Cardiac muscle cell (in vitro differentiated cells and primary cell): ENCODE data around the gene DAB2IP. TPM values are rescaled to one million over a fixed set of nuclear protein-coding genes. Genes with fewer than 3 reads are reported as not detected.

Experiments used
- DNase-seq, 2 donors: peaks; one replicate each; pipeline versions ENCODE4 v3.0.0 to v3.0.0-alpha.2; 2010 to 2017; ENCODE audit warnings: low read depth in 1 of 2, low spot score in 1 of 2
- H3K27ac ChIP-seq: fragments of 200-600 bp; sonication (generic); 2 replicates; pipeline ENCODE4 v1.5.1; 2016
- H3K27me3 ChIP-seq: fragments of 200-600 bp; sonication (generic); 2 replicates; pipeline ENCODE4 v1.6.0; 2016; ENCODE audit warnings: control low read depth
- H3K36me3 ChIP-seq: fragments of 200-600 bp; sonication (generic); 2 replicates; pipeline ENCODE4 v1.5.1; 2016; ENCODE audit warnings: control low read depth
- H3K4me1 ChIP-seq: fragments of 200-600 bp; sonication (generic); 2 replicates; pipeline ENCODE4 v1.8.1; 2017; ENCODE audit warnings: low read depth, mild to moderate bottlenecking, mixed run types
- H3K4me3 ChIP-seq: fragments of 200-600 bp; sonication (generic); 2 replicates; pipeline ENCODE4 v1.5.1; 2016; ENCODE audit warnings: mild to moderate bottlenecking
- H3K9me3 ChIP-seq: fragments of 200-600 bp; sonication (generic); 2 replicates; pipeline ENCODE4 v1.5.1; 2017; ENCODE audit warnings: low read depth, mild to moderate bottlenecking, control low read depth
- polyA plus RNA-seq: library from polyadenylated mRNA; unstranded; fragments of >200 nt; fragmentation: Nextera tagmentation; extraction: Ambion mirVana; gene quantifications from 2 replicates; pipeline ENCODE4 v1.2.1, GENCODE V29; 2016
- total RNA-seq: library from RNA; depleted of rRNA; stranded (reverse); fragments of >200 nt; gene quantifications from 2 replicates; pipeline ENCODE4 v1.2.3, GENCODE V29; 2016
- TF ChIP-seq, protein P1 (sequence below): IDR thresholded peaks from 2 replicates; pipeline ENCODE4 v1.5.1; 2012; ENCODE audit warnings: low read depth, mild to moderate bottlenecking, low read length

DAB2IP gene
- total and polyA plus RNA-seq, 2 experiments from 2014 or later, result 25.7 to 105 TPM

DNA sequence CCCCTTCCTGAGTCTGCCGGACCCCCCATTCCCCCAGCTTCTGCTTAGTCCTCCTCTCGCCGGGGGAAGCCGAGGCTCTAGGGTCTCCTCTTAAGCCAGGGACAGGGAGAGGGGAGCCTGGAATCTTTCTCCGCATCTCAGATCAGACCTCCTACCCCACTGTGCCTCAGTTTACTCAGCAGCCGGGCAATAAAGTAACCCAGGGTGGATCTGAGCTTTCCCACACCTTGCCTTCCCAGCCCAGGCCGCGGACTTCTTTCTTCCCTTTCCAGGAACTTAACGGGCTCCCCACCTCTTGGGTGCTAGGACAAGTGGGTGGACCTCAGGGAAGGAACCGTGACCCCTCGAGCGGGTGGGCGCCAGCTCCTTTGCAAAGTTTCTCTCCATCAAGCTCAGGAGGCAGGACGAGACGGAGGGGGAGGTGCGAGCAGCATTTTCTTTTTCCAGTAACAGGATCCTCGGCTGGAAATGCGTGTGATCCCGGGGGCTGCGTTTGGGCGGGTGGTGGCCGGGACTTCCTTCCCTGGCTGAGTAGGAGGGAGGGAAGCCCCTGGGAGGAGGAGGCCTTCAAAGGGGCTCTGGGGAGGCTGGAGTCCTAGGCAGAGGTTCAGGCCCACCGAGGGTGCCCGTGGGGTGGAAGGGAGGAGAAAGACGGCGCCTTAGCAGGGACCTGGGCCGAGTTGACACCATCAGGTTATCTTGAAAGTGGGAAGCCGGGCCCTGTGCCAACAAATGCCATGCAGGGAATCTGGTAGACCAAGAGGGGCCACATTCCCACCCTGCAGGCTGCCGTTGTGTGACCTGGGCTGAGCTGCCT lies 795 bp downstream of the DAB2IP start:
- peaks cover 31% of the 10 kb centered on the region for H3K4me1 ChIP-seq
- H3K27ac ChIP-seq, result peak overlapping the region; percentile 45
- peak overlapping the region; percentile 41 for H3K4me3 ChIP-seq
- no peaks in the 10 kb centered on the region for H3K9me3 ChIP-seq
- H3K36me3 ChIP-seq, result no peaks in the 10 kb centered on the region
- TF ChIP-seq, protein P1, sequence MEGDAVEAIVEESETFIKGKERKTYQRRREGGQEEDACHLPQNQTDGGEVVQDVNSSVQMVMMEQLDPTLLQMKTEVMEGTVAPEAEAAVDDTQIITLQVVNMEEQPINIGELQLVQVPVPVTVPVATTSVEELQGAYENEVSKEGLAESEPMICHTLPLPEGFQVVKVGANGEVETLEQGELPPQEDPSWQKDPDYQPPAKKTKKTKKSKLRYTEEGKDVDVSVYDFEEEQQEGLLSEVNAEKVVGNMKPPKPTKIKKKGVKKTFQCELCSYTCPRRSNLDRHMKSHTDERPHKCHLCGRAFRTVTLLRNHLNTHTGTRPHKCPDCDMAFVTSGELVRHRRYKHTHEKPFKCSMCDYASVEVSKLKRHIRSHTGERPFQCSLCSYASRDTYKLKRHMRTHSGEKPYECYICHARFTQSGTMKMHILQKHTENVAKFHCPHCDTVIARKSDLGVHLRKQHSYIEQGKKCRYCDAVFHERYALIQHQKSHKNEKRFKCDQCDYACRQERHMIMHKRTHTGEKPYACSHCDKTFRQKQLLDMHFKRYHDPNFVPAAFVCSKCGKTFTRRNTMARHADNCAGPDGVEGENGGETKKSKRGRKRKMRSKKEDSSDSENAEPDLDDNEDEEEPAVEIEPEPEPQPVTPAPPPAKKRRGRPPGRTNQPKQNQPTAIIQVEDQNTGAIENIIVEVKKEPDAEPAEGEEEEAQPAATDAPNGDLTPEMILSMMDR, result no peak
- no peaks in the 10 kb centered on the region for H3K27me3 ChIP-seq
- peak in 1 of 2 donors; percentile 81 for DNase-seq

DNA sequence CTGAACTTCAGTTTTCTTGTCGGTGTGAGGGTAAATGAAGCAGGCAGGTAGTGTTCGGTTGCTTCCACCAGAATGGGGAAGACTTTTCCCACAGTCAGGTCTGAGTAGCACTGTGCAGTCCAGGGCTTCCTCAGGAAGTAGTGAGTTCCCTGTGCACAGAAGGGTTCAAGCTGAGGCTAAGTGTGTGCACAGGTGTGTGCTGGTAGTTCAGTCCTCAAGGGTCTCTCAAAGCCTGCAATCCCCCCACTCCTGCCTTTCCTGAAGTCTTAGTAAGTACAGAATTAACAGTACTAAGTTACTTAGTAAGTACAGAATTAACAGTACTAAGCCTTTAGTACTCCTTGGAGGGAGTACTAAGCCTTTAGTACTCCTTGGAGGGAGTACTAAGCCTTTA lies 1.4 kb downstream of the DAB2IP start:
- H3K4me3 ChIP-seq, result peak overlapping the region; percentile 41

DNA sequence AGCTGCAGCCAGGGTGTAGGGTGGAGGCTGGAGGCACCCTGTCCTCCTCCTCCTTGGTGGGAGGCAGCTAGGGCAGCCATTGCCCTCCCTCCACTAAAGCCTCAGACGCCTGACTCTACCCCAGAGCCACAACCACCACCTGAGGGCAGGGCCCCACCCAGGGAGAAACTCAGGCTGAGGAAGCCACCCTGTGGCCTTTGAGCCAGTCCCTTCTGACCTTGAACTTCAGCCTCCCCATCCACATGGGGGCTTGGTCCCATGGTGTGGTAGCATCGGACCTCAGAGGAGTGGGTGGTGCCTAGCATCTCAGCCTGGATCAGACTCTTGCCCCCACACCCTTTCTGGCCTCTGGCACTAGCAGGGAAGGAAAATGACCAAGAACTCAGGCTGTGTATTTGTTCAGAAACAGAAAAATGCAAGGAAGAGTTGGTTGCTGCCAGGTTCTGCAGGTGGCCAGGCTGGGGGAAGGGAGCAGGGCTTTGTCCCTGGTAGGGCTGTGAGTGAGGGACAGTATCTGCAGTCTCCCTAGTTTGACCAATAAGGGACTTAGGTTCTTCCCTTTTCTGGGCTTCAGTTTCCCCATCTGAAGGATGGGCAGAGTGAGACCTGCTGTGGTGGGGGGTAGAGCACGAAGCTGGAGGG lies 3.2 kb downstream of the DAB2IP start:
- no peaks in the 10 kb centered on the region for H3K36me3 ChIP-seq
- H3K27me3 ChIP-seq, result no peaks in the 10 kb centered on the region
- H3K27ac ChIP-seq, result no peak overlapping the region
- TF ChIP-seq, protein P1, result no peak
- peaks cover 33% of the 10 kb centered on the region for H3K4me1 ChIP-seq
- DNase-seq, result no peak
- no peak overlapping the region for H3K4me3 ChIP-seq
- no peaks in the 10 kb centered on the region for H3K9me3 ChIP-seq

More for the DNA sequence above, 1.4 kb downstream of the DAB2IP start:
- H3K4me1 ChIP-seq, result peaks cover 37% of the 10 kb centered on the region
- no peaks in the 10 kb centered on the region for H3K9me3 ChIP-seq
- no peak for DNase-seq
- no peaks in the 10 kb centered on the region for H3K36me3 ChIP-seq
- H3K27ac ChIP-seq, result peak overlapping the region; percentile 45
- TF ChIP-seq, protein P1, result no peak
- no peaks in the 10 kb centered on the region for H3K27me3 ChIP-seq

DNA sequence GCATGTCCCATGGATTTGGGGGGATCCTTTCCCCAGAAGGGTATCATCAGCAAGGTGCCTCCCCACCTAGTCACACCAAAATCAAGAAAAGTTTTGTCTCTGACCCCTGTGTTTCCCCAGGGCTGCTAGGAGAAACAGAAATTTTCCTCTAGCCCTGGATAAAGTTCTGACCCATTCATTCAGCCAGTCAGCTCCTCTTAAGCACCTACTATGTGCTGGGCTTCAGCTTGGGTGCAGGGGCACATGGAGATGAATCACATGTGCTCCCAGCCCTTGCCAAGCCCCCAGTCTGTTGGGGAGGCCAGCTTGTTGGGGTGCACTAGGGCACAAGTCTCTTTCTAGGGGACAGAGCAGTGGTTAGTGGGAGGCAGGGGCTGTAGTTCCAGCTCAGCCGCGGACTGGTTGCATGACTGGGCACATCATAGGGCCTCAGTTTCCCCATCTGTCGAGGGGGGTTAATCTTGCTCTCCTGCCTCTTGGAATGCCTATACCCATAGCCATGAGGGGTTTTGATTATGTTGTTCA lies 3.9 kb downstream of the DAB2IP start:
- H3K9me3 ChIP-seq, result no peaks in the 10 kb centered on the region
- H3K27me3 ChIP-seq, result no peaks in the 10 kb centered on the region
- no peak for DNase-seq
- H3K36me3 ChIP-seq, result no peaks in the 10 kb centered on the region
- peaks cover 29% of the 10 kb centered on the region for H3K4me1 ChIP-seq
- no peak overlapping the region for H3K4me3 ChIP-seq
- H3K27ac ChIP-seq, result no peak overlapping the region
- TF ChIP-seq, protein P1, result no peak

DNA sequence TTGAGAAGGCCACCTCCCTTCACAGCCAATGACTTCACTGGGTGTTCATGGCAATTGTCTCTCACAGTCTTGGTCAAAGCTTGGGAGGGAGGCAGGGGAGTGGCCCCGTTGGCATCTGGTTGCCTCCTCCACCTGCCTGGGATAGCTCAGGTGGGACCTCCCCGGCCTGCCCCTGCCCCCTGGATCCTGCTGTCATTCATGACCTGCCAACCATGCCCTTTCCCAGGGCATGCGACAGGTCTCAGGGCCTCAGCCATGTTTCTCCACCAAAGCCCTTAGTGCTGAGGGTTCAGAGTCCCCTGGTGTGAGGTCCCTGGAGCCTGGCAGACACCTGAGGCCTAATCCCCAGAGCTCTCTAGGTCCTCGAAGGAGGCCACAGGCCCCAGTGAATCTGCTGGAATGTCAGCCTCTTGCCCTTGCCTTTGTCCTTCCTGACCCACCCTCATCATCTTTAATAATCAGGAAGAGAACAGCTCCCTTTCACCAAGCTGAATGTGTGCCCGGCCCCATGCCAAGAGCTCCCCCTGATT lies 5.6 kb downstream of the DAB2IP start:
- Histone ChIP-seq H3K27ac (peak overlapping the region; percentile 26), H3K4me3 (no peak overlapping the region), H3K36me3 (no peaks in the 10 kb centered on the region), H3K4me1 (peaks cover 29% of the 10 kb centered on the region), H3K27me3 (no peaks in the 10 kb centered on the region), H3K9me3 (no peaks in the 10 kb centered on the region)
- TF ChIP-seq, protein P1, result no peak
- DNase-seq, result no peak
